ENCODE results near the gene RORB.

Gene RORB
- long read RNA-seq, result 0 reads

- DNase-seq (ENCODE audit: low read depth in 1 of 2, low spot score in 1 of 2), result no peak
- H3K27ac ChIP-seq (replicated peaks), result no peak within 1 kb of the TSS
- no peak for TF ChIP-seq CTCF (IDR thresholded peaks at IDR 0.05; ENCODE audit: insufficient read depth, low read length)
- no peak for TF ChIP-seq GABPA (IDR thresholded peaks at IDR 0.05; ENCODE audit: low read depth)
- no peak for TF ChIP-seq SPI1 (IDR thresholded peaks at IDR 0.05; ENCODE audit: borderline replicate concordance, low read depth)
- TF ChIP-seq POLR2AphosphoS5 (IDR thresholded peaks at IDR 0.05; ENCODE audit: low read depth), result no peak
- TF ChIP-seq REST (IDR thresholded peaks at IDR 0.05; ENCODE audit: insufficient replicate concordance, low read depth), result no peak
- H3K27me3 ChIP-seq (ENCODE audit: insufficient read depth, poor library complexity, severe bottlenecking), result peaks cover 46% of the 10 kb centered on the region
- H3K4me3 ChIP-seq (replicated peaks; ENCODE audit: insufficient read depth, low read length), result peak within 1 kb of the TSS; percentile 37
Measured at GRCh38 chr9:74496819-74497747, at the start of gene RORB. TSS of gene RORB (plus strand) at chr9:74497335. CDS start at chr9:74497977, 642 bp downstream.

DNA sequence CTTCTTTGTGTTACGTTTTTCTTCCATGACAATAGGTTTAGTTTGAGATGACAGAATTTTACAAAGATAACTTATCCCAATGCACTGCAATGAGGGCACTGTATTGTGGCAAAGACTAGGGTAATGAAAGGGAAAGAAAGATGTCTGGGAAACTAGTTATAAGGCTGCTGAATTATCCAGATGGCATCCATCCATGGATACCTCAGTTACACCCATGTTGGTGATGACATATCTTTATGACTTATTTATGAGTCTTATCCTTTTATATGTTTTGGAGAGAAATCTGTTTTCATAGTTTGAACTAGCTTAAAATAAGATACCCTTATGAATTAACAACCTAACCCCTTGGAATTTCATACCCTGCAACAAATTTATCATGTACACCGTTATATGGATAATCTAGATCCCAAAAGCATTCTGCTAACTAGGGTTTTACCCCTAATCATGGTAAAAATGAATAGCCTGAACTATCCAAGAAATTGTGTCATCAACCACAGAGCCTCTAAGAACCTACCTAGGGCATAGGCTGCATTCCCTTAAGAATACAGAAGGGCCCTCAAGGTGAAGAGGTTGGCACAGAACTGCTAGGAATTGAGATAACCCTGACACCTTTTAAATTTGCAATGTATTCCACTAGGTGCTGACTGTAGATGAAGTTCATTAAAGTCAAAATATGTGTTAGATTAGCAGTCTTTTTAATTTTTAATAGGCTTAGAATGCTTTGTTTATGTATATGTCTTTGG, 49.5 kb upstream of the RORB start:
- H3K27me3 ChIP-seq (ENCODE audit: insufficient read depth, poor library complexity, severe bottlenecking), result no peaks in the 10 kb centered on the region
- DNase-seq (ENCODE audit: low read depth in 1 of 2, low spot score in 1 of 2), result no peak
- TF ChIP-seq SPI1 (IDR thresholded peaks at IDR 0.05; ENCODE audit: borderline replicate concordance, low read depth) (no peak), GABPA (IDR thresholded peaks at IDR 0.05; ENCODE audit: low read depth) (no peak), POLR2AphosphoS5 (IDR thresholded peaks at IDR 0.05; ENCODE audit: low read depth) (no peak), CTCF (IDR thresholded peaks at IDR 0.05; ENCODE audit: insufficient read depth, low read length) (no peak), REST (IDR thresholded peaks at IDR 0.05; ENCODE audit: insufficient replicate concordance, low read depth) (no peak)

GRCh38 chr9:74449060-74449459, 48.1 kb upstream of the RORB start:
- TF ChIP-seq POLR2AphosphoS5 (IDR thresholded peaks at IDR 0.05; ENCODE audit: low read depth), result no peak
- no peak for TF ChIP-seq REST (IDR thresholded peaks at IDR 0.05; ENCODE audit: insufficient replicate concordance, low read depth)
- TF ChIP-seq GABPA (IDR thresholded peaks at IDR 0.05; ENCODE audit: low read depth), result no peak
- no peak for TF ChIP-seq CTCF (IDR thresholded peaks at IDR 0.05; ENCODE audit: insufficient read depth, low read length)
- TF ChIP-seq SPI1 (IDR thresholded peaks at IDR 0.05; ENCODE audit: borderline replicate concordance, low read depth), result no peak
- no peak for DNase-seq (ENCODE audit: low read depth in 1 of 2, low spot score in 1 of 2)
- Histone ChIP-seq H3K27ac (replicated peaks) (no peak overlapping the region), H3K27me3 (ENCODE audit: insufficient read depth, poor library complexity, severe bottlenecking) (no peaks in the 10 kb centered on the region), H3K4me3 (replicated peaks; ENCODE audit: insufficient read depth, low read length) (no peak overlapping the region)

More for the DNA sequence above, 49.5 kb upstream of the RORB start:
- Histone ChIP-seq H3K4me3 (replicated peaks; ENCODE audit: insufficient read depth, low read length) (no peak overlapping the region), H3K27ac (replicated peaks) (no peak overlapping the region)
